Prostate gland (tissue), 2 donors: ENCODE results near the gene POU6F2. TPM values are rescaled to one million over a fixed set of nuclear protein-coding genes. Genes with fewer than 3 reads are reported as not detected.

Experiments
- DNase-seq: peaks from one replicate; pipeline ENCODE4 v3.0.0-alpha.2; 2019; ENCODE audit warnings: low spot score
- H3K27ac ChIP-seq, 2 donors: fragments of 200-600 bp; sonication (generic); 2 replicates each; pipeline ENCODE4 v1.5.1; 2017 to 2019
- H3K27me3 ChIP-seq: fragments of 200-600 bp; sonication (generic); replicated peaks from 2 replicates; pipeline ENCODE4 v1.5.1; 2019; ENCODE audit not compliant: insufficient read depth
- H3K36me3 ChIP-seq, 2 donors: fragments of 200-600 bp; sonication (generic); 1 replicate in 1 of 2; 2 replicates in 1 of 2; pipeline versions ENCODE4 v1.5.1 to v1.8.1; 2017 to 2019
- H3K4me1 ChIP-seq: fragments of 200-600 bp; sonication (generic); replicated peaks from 2 replicates; pipeline ENCODE4 v1.5.1; 2019
- H3K4me3 ChIP-seq, 2 donors: fragments of 200-600 bp; sonication (generic); 2 replicates each; pipeline ENCODE4 v1.5.1; 2017 to 2019
- H3K9me3 ChIP-seq: fragments of 200-600 bp; sonication (generic); 2 replicates; pipeline ENCODE4 v1.5.1; 2017
- POLR2A ChIP-seq: fragments of 450-650 bp; IDR thresholded peaks from one replicate; pipeline ENCODE4 v1.6.1; 2016; ENCODE audit warnings: antibody characterized with exemption, mild to moderate bottlenecking
- POLR2AphosphoS5 ChIP-seq: sonication (generic); formaldehyde crosslinking; IDR thresholded peaks from one replicate; pipeline ENCODE4 v1.6.1; 2017; ENCODE audit warnings: antibody characterized with exemption
- WGBS: methylation state at CpG from one replicate; pipeline ENCODE4 v1.1.5; 2018; 5-methylcytosine and 5-hydroxymethylcytosine counted together
- intact Hi-C: fragments of 100-400 bp; cut with DNase I; formaldehyde crosslinking; loops from one replicate; pipeline ENCODE4 v1.14.2; 2022
- total RNA-seq, 2 donors: library from RNA; depleted of rRNA; stranded (reverse); fragments of >200 nt; gene quantifications; one replicate each; pipeline ENCODE4 v1.1.0, GENCODE V29; 2016
- TF ChIP-seq, protein P1 (sequence below), 4 experiments: fragments of 200-600 bp in 2 of 4; fragments of 450-650 bp in 2 of 4; sonication (generic) in 2 of 4; IDR thresholded peaks; 1 replicate in 3 of 4; 2 replicates in 1 of 4; pipeline ENCODE4 v1.5.1; 2016 to 2019; ENCODE audit warnings: antibody characterized with exemption in 4 of 4, mild to moderate bottlenecking in 2 of 4, moderate library complexity in 2 of 4

Gene POU6F2
- total RNA-seq, 2 donors from 2014 or later, result 2.4 TPM; not detected in 1

DNA sequence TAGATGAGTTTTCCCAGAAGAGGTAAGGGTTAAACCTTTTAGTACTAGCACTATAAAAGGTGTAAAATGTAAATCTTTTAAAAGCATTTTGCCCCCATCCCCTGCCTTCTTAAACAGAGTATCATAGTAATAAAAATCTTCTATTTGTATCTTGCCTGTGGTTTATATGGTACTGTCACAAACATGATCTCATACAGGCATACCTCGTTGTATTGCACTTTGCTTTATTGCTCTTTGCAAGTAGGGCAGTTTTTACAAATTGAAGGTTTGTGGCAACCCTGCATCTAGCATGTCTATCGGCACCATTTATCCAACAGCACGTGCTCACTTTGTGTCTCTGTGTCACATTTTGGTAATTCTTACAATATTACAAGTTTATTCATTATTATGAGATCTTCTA lies 389.7 kb downstream of the POU6F2 start:
- H3K27me3 ChIP-seq, result no peaks in the 10 kb centered on the region
- no peak overlapping the region for H3K27ac ChIP-seq
- H3K9me3 ChIP-seq, result no peaks in the 10 kb centered on the region
- TF ChIP-seq POLR2AphosphoS5 (no peak), POLR2A (no peak)
- TF ChIP-seq, protein P1, sequence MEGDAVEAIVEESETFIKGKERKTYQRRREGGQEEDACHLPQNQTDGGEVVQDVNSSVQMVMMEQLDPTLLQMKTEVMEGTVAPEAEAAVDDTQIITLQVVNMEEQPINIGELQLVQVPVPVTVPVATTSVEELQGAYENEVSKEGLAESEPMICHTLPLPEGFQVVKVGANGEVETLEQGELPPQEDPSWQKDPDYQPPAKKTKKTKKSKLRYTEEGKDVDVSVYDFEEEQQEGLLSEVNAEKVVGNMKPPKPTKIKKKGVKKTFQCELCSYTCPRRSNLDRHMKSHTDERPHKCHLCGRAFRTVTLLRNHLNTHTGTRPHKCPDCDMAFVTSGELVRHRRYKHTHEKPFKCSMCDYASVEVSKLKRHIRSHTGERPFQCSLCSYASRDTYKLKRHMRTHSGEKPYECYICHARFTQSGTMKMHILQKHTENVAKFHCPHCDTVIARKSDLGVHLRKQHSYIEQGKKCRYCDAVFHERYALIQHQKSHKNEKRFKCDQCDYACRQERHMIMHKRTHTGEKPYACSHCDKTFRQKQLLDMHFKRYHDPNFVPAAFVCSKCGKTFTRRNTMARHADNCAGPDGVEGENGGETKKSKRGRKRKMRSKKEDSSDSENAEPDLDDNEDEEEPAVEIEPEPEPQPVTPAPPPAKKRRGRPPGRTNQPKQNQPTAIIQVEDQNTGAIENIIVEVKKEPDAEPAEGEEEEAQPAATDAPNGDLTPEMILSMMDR (IDR thresholded peaks at IDR 0.05), result no peak
- intact Hi-C loops, result no loop called here
- no peaks in the 10 kb centered on the region for H3K36me3 ChIP-seq
- no peaks in the 10 kb centered on the region for H3K4me1 ChIP-seq
- no peak overlapping the region for H3K4me3 ChIP-seq
- no peak for DNase-seq
- 57% methylated on average over 3 of the region's 3 CpGs for WGBS

DNA sequence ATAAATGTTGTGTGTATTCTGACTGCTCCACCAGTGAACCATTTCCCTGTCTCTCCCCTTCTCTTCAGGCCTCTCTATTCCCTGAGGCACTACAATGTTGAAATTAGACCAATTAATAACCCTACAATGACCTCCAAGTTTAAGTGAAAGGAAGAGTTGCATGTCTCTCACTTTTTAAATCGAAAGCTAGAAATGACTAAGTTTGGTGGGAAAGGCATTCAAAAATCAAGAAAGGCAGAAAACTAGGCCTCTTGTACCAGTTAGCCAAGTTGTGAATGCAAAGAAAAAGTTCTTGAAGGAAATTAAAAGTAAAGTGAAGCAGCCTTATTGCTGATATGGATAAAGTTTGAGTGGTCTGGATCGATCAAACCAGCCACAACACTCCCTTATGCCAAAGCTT lies 390.2 kb downstream of the POU6F2 start:
- Histone ChIP-seq H3K4me3 (no peak overlapping the region), H3K27me3 (no peaks in the 10 kb centered on the region), H3K9me3 (no peaks in the 10 kb centered on the region), H3K27ac (no peak overlapping the region), H3K4me1 (no peaks in the 10 kb centered on the region), H3K36me3 (no peaks in the 10 kb centered on the region)
- intact Hi-C loops, result no loop called here
- DNase-seq, result no peak
- TF ChIP-seq POLR2A, result no peak
- TF ChIP-seq, protein P1 (IDR thresholded peaks at IDR 0.05), result no peak
- no peak for TF ChIP-seq POLR2AphosphoS5
- WGBS, result 90% methylated on average over 2 of the region's 2 CpGs

DNA sequence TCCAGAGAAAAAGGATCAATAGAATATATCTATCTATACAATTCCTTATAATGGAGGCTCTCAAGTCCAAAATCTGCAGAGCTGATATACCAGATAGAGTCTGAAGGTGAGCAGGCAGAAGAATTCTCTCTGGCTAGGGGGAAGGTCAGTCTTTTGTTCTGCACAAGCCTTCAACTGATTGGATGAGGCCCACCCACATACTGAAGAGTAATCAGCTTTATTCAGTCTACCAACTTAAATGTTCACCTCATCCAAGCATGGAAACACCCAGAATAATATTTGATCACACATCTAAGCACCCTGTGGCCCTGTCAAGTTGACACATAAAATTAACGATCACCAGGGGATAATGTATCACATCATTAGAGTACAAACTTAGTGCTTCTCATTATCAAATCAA lies 394.7 kb downstream of the POU6F2 start:
- intact Hi-C loops, result no loop called here
- H3K4me1 ChIP-seq, result no peaks in the 10 kb centered on the region
- 86% methylated on average over 1 of the region's 1 CpG for WGBS
- no peak overlapping the region for H3K4me3 ChIP-seq
- DNase-seq, result no peak
- H3K9me3 ChIP-seq, result no peaks in the 10 kb centered on the region
- no peak overlapping the region for H3K27ac ChIP-seq
- no peaks in the 10 kb centered on the region for H3K27me3 ChIP-seq
- TF ChIP-seq POLR2A, result no peak
- H3K36me3 ChIP-seq, result no peaks in the 10 kb centered on the region

DNA sequence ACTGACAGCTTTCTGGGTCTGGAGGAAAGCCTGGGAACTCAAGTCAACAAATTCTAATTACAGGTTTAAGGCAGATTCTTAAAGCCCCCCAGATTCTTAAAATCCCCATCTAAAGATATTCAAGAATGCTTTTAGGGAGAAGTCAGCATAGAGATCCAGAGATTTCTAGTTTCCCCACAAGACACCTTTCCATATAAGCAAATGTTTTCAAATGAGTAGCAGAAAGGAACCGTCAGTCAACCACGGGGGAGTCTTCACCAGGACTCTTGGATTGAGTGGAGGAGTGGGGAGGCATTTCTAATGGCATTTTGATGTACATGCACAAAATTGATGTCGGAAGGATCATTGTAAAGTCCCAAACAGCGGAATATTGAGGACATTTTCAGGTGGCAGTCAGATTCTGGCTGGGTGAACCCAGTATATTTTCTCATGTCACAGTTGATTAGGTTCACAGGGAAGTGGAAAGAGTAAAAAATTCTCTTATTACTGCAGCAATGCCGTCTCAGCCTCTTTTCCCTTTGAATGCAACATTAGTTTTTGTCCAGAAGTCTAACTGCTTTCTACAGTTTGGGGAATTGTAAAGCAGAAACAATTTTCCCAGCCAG lies 396.8 kb downstream of the POU6F2 start:
- no peaks in the 10 kb centered on the region for H3K9me3 ChIP-seq
- TF ChIP-seq POLR2A, result no peak
- TF ChIP-seq, protein P1 (IDR thresholded peaks at IDR 0.05), result no peak
- no peak for TF ChIP-seq POLR2AphosphoS5
- H3K36me3 ChIP-seq, result no peaks in the 10 kb centered on the region
- no peak overlapping the region for H3K27ac ChIP-seq
- H3K4me3 ChIP-seq, result no peak overlapping the region
- WGBS, result 71% methylated on average over 5 of the region's 5 CpGs
- no peaks in the 10 kb centered on the region for H3K4me1 ChIP-seq
- no peak for DNase-seq
- intact Hi-C loops, result no loop called here
- H3K27me3 ChIP-seq, result no peaks in the 10 kb centered on the region

DNA sequence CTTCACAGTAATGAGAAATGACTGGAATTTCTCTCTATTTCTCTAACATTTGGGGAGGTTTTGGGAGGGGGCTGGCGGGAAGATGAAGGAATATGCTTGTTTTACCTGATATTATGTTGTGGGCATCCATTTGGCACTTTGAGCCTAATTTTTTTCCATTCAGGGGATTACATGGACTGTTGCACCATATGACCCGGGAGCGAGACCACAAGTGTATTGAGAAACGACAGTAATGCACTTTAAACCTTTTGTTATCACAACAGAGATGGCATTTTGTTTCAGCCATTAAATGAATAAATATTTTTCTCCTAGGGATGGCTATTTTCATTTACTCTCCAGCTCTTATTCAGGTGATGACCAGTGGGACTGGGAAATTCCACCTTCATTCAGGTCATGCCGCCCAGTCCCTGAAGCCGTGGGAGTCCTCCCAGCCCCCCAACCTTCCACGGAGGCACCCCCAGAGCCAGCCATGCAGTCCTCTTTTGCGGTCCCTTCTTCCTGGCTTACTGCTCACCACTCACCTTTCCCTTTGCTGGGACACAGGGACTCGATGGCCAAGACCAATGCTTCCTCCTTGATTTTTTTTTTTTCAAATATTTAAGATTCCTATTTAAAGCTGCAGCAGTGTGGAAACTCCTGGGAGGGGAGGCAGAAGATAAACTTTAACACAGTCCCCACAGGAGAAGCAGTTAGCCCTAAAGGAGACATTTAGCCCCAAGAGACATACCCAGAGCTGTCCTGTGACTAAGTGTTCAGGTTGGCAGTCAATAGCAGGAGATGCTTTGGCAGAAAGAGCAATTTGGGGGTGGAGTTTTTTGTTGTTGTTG lies 397.6 kb downstream of the POU6F2 start:
- no peaks in the 10 kb centered on the region for H3K36me3 ChIP-seq
- TF ChIP-seq, protein P1 (IDR thresholded peaks at IDR 0.05), result no peak
- no peak for TF ChIP-seq POLR2A
- H3K4me1 ChIP-seq, result no peaks in the 10 kb centered on the region
- no peak overlapping the region for H3K4me3 ChIP-seq
- WGBS, result 69% methylated on average over 9 of the region's 9 CpGs
- no peaks in the 10 kb centered on the region for H3K27me3 ChIP-seq
- no peaks in the 10 kb centered on the region for H3K9me3 ChIP-seq
- H3K27ac ChIP-seq, result no peak overlapping the region
- no peak for DNase-seq
- intact Hi-C loops, result no loop called here
